Aortic smooth muscle cell (primary cell): ENCODE results near the gene KIF1A. TPM values are rescaled to one million over a fixed set of nuclear protein-coding genes. Genes with fewer than 3 reads are reported as not detected.

ENCODE experiments used
- total RNA-seq: library from RNA; depleted of rRNA; stranded (reverse); fragments of >200 nt; gene quantifications from 2 replicates; pipeline ENCODE4 v1.2.3, GENCODE V29; 2014

KIF1A gene
- not detected in 2 replicates for total RNA-seq

DNA sequence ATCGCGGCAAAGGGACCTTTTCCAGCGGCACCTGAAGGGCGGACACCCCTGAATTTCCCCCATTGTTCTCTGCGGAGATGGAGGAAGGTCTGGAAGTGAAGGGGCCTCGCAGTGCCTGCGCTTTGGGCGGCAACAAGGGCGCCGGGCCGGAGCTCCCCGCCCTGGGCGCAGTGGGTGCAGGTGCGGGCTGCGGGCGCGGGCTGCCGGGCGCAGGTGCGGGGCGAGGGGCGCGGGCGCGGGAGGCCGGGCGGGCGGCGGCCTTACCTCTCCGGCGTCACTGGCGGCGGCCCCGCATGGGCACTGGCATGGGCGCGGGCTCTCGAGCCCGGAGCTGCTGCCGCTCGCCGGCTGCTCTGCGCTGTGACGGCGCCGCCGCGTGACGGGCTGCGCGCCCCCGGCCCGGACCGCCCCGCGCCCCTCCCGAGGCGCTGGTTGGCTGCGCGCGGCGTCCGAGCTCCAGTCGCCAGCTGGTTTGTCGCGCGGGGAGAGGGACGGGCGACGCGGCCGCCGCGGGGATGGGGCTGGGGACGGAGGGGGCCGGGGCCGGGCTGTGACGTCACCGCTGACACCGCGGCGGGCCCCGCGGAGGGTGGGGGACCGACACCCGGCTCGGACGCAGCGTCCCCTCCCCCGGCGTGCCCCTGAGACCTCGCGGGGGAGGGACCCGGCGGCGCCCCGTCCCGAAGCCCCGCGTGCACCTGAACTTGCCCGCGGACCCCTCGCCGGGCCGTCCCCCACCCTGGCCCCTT, at the start of gene KIF1A:
TSS of gene KIF1A (minus strand) at position 362 of the 749 bp plus-strand sequence. CDS start 22,467 bp downstream, outside the sequence.

DNA sequence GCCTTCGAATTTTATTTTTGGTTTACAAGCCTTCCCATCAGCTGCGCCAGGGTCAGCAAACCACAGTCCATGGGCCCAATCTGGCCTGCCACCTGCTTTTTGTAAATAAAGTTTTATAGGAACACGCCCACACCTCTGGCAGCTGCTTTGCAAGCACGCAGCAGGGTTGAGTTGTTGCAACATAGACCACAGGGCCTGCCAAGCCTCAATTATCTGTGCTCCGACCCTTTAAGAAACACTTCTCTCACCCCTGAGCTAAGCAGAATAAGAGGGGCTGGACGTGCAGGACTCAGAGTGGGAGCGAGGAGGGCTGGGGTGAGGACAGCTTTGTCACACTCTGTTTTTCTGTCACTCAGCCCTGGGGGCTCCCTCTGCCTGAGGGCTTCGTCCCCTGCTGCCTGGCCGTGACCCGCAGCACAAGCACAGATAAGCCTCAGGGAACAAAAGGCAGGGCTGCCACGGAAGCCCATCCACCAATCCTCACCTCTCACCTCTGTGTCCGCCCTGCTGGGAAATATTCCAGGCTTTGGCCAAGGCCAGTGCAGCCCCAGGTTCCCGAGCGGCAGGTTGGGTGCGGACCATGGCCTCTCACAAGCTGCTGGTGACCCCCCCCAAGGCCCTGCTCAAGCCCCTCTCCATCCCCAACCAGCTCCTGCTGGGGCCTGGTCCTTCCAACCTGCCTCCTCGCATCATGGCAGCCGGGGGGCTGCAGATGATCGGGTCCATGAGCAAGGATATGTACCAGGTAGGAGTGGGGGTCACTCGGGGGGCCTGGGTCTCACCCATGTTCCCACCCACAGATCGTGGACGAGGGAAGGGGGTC, 48.5 kb upstream of the KIF1A start, which contains the start of gene AGXT:
TSS of gene AGXT (plus strand) at position 539 of the 823 bp plus-strand sequence. CDS start at position 581, 42 bp downstream.

DNA sequence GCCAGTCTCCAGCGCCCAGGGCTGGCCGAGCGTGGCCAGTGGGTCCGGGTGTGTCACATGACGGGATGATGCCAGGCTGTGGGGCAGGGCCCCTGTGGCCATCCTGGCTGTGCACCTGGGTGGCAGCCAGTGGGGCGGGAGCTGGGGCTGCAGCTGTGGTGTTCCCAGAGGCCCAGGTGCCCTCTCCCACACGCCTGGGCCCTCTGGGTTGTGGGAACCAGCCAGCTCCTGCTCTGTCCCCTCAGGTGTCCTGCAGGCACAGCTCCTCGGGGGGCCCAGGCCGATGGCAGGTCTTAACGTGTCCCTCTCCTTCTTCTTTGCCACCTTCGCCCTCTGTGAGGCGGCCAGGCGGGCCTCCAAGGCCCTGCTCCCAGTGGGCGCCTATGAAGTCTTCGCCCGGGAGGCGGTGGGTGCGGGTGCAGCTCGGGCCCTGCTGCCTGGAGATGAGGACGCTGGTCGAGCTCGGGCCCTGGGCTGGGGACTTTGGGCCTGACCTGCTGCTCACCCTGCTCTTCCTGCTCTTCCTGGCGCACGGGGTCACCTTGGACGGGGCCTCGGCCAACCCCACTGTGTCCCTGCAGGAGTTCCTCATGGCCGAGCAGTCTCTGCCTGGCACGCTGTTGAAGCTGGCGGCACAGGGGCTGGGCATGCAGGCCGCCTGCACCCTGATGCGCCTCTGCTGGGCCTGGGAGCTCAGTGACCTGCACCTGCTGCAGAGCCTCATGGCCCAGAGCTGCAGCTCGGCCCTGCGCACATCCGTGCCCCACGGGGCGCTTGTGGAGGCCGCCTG, 128.2 kb downstream of the KIF1A start, which contains the start of gene AQP12A:
TSS of gene AQP12A (plus strand) at position 236 of the 790 bp plus-strand sequence. CDS start at position 284, 48 bp downstream.

DNA sequence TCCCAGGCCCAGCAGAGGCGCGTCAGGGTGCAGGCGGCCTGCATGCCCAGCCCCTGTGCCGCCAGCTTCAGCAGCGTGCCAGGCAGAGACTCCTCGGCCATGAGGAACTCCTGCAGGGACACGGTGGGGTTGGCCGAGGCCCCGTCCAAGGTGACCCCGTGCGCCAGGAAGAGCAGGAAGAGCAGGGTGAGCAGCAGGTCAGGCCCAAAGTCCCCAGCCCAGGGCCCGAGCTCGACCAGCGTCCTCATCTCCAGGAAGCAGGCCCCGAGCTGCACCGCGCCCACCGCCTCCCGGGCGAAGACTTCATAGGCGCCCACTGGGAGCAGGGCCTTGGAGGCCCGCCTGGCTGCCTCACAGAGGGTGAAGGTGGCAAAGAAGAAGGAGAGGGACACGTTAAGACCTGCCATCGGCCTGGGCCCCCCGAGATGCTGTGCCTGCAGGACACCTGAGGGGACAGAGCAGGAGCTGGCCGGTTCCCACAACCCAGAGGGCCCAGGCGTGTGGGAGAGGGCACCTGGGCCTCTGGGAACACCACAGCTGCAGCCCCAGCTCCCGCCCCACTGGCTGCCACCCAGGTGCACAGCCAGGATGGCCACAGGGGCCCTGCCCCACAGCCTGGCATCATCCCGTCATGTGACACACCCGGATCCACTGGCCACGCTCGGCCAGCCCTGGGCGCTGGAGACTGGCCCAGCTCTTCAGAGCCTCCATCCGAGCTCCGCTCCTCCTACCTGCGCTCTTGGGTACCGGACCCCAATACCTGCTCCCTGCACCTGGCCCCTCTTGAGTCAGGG, 137.4 kb downstream of the KIF1A start, which contains the start of gene AQP12B:
TSS of gene AQP12B (minus strand) at position 455 of the 794 bp plus-strand sequence. CDS start at position 407, 48 bp downstream.

Other genes with a start within 250 kb of the KIF1A start
- gene CAPN10, start 233.5 kb downstream of the KIF1A start, total RNA-seq, result 19.0 and 22.3 TPM in 2 replicates
- 0.19 and 0.26 TPM in 2 replicates for gene GPR35, start 194.7 kb downstream of the KIF1A start, total RNA-seq
- not detected in 2 replicates for gene AQP12B, start 137.3 kb downstream of the KIF1A start, total RNA-seq
- not detected in 2 replicates for gene AQP12A, start 128.4 kb downstream of the KIF1A start, total RNA-seq
- gene AGXT, start 48.6 kb upstream of the KIF1A start, total RNA-seq, result not detected in 2 replicates
- not detected in 2 replicates for gene MAB21L4, start 75.9 kb upstream of the KIF1A start, total RNA-seq
- gene CROCC2, start 86.1 kb upstream of the KIF1A start, total RNA-seq, result under 0.01 TPM in 2 replicates
- 37.2 and 59.5 TPM in 2 replicates for gene SNED1, start 178.4 kb upstream of the KIF1A start, total RNA-seq